Measurements from ENCODE around the gene EEFSEC.

DNA sequence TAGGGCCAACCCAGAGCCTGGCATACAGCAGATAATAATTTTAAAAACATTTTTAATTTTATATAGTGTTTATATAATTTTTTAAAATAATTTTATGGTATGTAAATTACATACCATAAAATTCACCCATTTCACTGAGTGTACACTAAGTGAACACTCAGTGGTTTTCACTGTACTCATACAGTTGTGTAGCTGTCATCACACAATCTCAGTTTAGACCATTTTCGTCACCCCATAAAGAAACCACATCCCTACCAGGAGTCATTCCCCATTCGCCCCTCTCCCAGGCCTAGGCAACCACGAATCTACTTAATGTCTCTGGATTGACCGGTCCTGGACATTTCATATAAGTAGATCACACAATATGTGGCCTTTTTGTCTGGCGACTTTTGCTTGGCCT, 10.2 kb downstream of the EEFSEC start:
- TF ChIP-seq, protein P1, sequence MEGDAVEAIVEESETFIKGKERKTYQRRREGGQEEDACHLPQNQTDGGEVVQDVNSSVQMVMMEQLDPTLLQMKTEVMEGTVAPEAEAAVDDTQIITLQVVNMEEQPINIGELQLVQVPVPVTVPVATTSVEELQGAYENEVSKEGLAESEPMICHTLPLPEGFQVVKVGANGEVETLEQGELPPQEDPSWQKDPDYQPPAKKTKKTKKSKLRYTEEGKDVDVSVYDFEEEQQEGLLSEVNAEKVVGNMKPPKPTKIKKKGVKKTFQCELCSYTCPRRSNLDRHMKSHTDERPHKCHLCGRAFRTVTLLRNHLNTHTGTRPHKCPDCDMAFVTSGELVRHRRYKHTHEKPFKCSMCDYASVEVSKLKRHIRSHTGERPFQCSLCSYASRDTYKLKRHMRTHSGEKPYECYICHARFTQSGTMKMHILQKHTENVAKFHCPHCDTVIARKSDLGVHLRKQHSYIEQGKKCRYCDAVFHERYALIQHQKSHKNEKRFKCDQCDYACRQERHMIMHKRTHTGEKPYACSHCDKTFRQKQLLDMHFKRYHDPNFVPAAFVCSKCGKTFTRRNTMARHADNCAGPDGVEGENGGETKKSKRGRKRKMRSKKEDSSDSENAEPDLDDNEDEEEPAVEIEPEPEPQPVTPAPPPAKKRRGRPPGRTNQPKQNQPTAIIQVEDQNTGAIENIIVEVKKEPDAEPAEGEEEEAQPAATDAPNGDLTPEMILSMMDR (IDR thresholded peaks at IDR 0.05; ENCODE audit: low read depth, low read length), result no peak
- TF ChIP-seq EZH2phosphoT487 (IDR thresholded peaks at IDR 0.05; ENCODE audit: low read depth), result no peak

Measured in OCI-LY3 (cell line).